GM12801 (cell line): ENCODE results near the gene PBX1.

Source experiments
- TF ChIP-seq, protein P1 (sequence below): IDR thresholded peaks from one replicate; pipeline ENCODE4 v1.5.1; 2011; ENCODE audit warnings: control low read depth; ENCODE audit not compliant: insufficient read length; ENCODE audit errors: extremely low read depth

PBX1 gene

DNA sequence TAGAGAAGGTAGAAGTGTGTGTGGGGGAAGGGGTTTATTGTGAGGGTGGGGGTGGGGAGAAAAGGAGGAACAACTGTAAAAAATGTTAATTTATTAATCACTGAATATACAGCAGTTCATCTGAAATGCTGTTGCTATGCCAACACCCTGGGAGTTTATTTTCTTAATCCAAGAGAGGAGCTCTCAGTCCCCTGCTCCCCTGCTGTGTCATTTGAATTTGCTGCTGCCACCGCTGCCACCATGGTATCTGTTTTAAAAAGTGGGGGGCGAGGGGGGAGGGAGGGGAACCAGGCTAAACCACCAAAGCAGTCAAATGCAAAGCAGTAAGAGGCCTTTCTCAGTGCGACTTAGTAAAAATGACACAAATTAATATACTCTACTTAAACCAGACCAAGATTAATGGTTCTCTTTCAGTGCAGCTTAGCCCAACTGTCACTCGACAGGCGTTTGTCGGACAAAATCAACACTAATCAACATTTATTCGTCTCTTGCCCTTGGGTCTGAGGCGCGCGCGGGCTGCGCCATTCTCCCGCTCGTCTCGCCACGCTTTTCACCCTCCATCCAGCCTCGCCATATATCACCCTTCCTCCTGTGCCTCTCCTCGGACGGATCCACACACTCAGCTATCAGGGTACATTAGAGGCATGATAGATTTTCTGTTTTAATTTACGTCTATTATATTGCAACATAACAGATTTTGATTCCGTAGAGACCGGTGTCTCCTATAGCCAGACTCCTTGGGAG, 76.2 kb downstream of the PBX1 start:
- TF ChIP-seq, protein P1, sequence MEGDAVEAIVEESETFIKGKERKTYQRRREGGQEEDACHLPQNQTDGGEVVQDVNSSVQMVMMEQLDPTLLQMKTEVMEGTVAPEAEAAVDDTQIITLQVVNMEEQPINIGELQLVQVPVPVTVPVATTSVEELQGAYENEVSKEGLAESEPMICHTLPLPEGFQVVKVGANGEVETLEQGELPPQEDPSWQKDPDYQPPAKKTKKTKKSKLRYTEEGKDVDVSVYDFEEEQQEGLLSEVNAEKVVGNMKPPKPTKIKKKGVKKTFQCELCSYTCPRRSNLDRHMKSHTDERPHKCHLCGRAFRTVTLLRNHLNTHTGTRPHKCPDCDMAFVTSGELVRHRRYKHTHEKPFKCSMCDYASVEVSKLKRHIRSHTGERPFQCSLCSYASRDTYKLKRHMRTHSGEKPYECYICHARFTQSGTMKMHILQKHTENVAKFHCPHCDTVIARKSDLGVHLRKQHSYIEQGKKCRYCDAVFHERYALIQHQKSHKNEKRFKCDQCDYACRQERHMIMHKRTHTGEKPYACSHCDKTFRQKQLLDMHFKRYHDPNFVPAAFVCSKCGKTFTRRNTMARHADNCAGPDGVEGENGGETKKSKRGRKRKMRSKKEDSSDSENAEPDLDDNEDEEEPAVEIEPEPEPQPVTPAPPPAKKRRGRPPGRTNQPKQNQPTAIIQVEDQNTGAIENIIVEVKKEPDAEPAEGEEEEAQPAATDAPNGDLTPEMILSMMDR: no peak

GRCh38 chr1:164635803-164636731, 77.1 kb downstream of the PBX1 start:
- TF ChIP-seq, protein P1: no peak

DNA sequence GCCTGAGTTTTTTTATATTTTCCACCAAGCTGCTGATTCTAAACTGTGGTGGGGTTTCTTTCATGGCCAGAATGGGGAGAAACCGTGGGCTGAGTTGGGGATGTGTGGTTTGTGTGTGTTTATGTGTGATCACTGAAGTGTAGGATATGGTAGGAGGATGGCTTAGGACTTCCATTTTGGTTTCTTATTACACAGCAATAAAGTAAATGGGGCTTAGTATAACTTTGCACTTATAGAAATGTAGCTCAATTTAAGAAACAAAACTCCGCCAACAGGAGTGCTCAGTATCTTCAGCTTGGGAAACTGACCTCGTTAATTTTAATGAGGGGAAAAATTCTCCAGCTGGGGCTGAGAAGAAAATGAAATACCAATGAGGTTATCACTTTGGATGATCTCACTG, 77.8 kb downstream of the PBX1 start:
- TF ChIP-seq, protein P1: no peak

DNA sequence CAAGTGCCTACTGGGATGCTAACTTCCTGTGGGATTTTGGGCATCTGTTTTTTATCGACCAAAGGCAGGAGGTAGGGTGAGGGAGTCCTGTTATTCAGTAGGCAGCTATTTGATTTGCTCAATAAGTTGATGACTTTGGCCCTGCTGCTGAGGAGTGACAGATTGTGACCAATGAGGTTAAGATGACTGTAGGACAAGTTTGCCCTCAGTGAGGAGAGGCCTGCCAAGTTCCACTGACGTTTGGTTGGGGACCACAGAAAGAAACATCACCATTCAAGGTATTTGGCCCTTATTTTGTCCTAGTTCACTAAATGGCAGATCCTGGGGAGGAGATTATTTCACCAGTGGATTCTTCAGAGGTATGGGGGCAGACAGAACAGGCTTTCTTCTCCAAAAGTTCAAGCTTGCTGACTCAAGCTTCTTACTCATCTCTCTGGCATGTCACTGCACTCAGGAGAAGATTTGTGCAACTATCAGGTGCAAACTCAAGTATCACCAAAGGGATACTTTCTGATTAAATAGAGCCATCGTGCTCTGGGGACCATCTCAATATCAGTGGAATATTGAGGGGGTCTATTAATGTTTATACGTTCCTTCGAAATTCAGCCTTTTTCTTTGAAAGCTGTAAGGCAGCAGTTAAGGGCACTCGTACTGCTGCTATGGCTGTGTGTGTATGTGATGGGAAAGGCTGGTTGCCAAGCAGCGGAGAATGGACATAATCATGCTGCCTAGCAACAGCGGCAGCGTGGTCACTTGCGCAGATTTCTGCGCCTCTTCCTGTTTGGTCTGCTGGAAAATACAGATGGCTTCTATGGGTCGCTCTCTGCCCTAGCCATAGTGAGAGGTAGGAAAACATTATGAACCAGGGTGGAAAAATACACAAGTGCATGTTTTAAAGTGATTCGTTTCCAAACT, 78.7 kb downstream of the PBX1 start:
- TF ChIP-seq, protein P1: no peak

DNA sequence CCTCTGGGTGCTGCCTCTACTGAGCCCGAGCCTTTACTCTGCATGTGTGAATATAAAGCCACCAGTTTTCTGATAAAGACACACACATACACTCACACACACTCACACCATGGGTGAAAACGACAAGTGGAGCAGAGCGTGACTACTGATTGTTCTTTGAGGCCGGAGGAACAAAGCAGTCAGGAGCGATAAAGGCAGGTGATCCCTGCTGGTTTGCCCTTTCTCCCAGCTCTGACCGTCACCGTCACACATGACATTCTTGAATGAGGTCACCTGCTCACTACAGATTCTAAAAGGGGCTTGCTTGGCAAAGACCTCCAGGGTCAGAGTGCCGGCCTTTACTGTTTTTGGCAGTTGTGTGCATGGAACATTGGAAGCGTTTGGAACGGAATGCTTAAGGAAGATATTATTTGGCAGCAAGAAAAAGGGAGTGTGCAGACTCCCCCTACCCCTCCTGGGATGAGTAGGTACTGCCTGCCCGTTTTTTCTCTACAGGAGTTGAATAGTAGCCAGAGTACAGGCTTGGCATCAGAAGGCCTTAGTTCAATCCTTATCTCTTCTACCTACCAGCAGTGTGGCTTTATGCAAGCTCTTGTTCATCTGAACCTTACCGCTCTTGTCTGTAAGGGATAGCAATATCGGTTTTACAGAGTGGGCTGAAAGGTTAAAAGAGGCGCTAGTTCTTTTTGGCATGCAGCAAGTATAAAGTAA, 79.7 kb downstream of the PBX1 start:
- TF ChIP-seq, protein P1: no peak

DNA sequence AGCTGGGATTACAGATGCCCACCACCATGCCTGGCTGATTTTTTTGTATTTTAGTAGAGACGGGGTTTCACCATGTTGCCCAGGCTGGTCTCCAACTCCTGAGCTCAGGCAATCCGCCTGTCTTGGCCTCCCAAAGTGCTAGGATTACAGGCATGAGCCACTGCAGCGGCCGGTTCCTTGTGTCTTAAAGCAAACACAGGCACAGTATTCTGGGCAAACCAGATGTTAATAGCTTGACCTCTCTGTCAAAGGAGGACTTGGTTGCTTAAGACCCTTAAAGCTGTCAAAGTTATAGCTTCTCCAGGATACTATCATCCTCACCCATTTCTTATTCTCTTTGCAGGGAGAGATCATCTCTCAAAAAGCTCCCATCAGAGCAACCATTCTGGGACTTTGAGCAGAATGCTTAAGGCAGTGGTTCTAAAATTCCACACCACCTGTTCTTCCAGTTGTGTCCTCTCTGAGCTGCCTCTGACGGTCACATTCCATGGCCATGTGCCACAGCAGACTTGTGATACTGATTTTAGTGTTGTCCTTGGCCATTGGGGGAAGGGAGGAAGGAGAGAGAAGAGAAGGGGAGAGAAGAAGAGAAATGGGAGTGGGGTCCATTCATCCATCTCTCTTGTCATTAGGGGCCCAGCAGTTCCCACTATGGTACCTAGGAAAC, 81.8 kb downstream of the PBX1 start:
- TF ChIP-seq, protein P1: no peak
